GM19455 (cell line): ENCODE results near the gene LPCAT1.
"Not testable (repeated sequence)": the region's sequence is repeated elsewhere in the genome, so short reads cannot be mapped to it uniquely, and the experiment has no call there.

Experiments used
- ATAC-seq: cut with Tn5 transposase; IDR thresholded peaks from one replicate; pipeline ENCODE4 v1.9.1; 2021; ENCODE audit not compliant: unreplicated experiment

Gene LPCAT1

GRCh38 chr5:1431021-1431811 is 92.5 kb downstream of the LPCAT1 start:
- ATAC-seq = no peak

GRCh38 chr5:1430121-1430795 is 93.5 kb downstream of the LPCAT1 start:
- ATAC-seq = no peak

DNA sequence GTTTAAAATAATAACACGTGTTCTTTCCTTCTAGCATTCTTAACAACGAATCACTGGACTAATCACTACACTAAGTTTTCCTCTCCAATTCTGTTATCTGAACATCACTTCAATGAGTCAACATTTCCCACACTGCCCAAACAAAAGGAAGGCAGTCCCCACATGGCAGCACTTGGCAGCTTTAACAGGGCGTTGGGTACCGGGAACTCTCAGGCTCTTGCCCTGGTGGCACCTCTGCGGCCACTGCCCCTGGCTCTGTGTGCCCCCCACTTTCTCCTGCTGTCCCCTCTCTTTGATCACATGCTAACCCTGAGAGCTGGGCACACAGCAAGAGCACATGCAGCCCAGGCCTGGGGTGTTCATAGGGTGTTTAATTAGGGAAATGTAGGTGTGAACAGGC is 94.3 kb downstream of the LPCAT1 start:
- no peak for ATAC-seq

GRCh38 chr5:1429066-1429465 is 94.7 kb downstream of the LPCAT1 start:
- no peak for ATAC-seq

- no peak for ATAC-seq
Measured at GRCh38 chr5:1428107-1428506, 95.7 kb downstream of the LPCAT1 start.

DNA sequence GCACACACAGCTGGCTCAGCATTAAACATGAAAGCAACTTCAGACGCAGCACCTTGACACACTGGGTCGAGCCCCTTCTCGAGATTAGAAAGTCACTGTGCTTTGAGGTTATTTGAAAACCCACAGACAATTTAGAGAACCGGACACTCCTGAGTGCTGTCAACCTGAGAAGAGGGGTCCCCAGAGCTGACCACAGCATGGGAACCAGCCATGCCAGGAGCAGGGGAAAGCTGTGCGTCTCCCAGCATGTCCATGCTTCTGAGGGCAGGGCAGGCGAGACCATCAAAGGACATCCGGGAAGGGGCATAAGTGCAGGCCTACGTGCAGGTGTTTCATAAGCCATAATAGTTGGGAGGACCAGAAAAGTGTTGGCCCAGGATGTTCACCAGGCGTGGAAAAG is 99.0 kb downstream of the LPCAT1 start:
- no peak for ATAC-seq

DNA sequence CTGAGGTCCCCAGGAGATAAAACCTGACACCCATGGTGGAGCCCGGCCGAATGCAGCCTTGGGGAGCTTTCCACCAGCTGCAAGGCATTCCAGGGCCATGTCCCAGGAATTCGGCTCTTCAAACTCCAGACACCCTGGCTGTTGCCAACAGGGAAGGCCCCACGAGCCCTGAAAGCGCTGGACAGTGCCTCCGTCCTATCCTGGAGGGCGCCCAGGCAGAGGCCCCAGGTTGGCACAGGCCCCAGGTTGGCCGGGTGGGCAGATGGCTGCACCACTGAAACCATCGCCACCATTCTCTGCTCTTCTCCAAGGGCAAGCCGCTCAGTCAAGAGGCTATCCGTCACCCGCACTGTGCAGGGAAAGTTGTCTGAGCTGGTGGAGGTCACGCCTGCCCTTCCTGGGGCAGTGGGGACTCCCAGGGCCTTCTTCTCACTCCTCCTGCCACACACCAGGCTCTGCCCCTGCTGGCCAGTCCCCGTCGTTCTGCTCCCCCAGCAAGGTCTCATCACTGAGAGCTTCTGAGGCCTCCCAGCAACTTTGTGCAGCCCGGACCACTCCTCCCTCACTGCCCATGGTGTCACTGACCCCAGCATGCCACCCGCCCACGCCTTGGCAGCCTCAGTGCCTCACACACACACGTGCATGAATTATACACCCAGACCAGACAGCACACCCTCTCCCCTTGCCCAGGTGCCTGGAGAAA is 99.7 kb downstream of the LPCAT1 start:
- no peak for ATAC-seq

DNA sequence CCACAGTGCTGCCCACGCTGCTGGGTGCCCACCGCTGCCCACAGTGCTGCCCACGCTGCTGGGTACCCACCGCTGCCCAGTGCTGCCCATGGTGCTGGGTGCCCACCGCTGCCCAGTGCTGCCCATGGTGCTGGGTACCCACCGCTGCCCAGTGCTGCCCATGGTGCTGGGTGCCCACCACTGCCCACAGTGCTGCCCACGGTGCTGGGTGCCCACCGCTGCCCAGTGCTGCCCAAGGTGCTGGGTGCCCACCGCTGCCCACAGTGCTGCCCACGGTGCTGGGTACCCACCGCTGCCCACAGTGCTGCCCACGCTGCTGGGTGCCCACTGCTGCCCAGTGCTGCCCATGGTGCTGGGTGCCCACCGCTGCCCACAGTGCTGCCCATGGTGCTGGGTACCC is 101.2 kb downstream of the LPCAT1 start:
- ATAC-seq = not testable (repeated sequence)

GRCh38 chr5:1421521-1422341 is 102.0 kb downstream of the LPCAT1 start:
- no peak for ATAC-seq

GRCh38 chr5:1420211-1421195 is 103.3 kb downstream of the LPCAT1 start:
- ATAC-seq = no peak

DNA sequence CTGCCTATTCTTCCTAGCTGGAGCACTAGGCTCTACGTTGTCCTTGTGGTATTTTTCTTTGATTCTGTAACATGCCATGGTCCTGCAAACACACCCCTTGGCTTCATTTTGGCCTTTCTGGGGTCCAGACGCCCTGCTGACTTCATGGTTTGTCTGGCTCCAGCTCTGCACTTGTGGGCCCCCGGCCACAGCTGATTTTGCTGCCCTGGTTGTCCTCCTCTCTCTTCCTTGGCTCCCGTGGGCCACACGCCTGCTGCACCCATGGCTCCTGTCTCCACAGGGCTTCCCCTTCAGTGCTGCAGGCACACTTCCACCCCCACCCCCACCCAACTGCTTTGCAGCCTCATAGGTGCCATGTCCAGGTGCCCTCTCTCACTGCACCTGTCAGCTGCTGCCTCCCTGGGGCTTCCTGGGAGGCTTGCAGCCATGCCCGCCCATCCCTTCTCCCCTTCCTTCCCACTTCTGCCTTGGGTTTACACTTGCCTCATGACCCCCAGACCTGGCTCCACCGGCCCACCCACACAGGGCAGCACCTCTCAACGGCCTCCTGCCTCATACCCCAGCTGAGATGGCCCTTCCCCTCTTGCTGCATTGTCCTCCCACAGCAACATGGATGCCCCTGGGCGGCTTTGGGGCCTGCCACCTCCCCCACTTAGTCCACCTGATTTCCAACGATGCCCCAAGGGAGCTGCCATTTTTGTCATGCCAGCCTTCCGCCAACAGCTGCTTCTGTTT is 104.1 kb downstream of the LPCAT1 start:
- no peak for ATAC-seq

DNA sequence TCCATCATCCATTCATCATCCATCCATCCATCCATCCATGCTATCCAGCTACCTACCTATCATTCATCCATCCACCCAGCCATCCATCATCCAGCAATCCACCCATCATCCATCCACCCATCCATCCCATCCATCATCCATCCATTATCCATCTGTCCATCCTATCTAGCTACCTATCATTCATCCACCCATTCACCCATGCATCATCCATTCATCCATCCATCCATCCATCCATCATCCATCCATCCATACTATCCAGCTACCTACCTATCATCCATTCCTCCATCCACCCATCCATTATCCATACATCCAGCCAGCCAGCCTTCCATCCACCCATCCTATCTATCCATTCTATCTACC is 104.9 kb downstream of the LPCAT1 start:
- ATAC-seq = no peak

DNA sequence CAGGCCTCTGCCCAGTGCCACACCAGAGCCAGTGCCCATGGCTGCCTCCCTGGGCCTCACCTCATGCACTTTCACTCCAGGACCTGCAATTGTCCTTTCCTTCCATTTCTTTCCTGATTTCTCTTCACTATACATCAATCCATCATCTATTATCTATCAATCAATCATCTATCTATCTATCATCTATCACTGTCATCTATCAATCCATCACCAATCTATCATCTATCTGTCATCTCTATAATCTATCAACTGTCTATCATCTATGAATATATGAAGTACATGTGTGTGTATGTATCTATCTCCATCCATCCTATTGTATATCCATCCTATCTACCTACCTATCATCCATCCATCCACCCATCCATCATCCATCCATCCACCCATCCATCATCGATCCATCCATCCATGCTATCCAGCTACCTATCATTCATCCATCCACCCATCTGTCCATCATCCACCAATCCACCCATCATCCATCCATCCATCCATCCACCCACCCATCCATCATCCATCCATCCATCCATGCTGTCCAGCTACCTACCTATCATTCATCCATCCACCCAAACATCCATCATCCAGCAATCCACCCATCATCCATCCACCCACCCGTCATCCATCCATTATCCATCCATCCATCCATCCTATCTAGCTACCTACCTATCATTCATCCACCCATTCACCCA is 105.4 kb downstream of the LPCAT1 start:
- no peak for ATAC-seq

DNA sequence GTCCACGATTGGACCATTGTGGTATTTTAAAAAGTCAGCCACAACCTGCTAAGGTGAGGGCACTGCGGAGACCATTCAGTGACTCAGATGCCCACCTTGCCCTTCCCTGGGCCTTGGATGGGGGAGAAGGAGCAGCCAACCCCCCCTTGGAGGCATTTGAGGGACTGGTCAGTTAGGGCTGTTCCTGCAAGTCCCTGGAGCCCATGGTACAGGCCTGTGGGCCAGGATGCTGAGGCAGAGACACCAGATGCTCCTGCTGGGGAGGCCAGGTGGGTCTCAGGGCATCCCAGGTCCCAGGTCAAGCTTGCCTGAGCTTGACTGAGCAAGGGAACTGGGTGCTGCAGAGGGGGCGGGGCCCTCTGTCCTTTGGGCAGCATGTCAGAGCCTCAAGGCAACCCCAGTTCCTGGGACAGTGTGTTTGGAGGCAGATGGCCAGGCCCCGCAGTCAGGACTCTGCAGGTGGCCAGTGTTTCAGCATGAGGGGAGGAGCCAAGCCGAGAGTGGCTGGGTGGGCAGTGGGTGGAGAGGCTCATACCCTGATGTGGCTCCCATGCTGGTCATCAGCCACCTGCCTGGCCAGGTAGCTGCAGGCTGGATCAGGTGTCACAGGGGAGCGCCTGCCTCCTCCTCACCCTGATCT is 106.1 kb downstream of the LPCAT1 start:
- ATAC-seq = no peak

DNA sequence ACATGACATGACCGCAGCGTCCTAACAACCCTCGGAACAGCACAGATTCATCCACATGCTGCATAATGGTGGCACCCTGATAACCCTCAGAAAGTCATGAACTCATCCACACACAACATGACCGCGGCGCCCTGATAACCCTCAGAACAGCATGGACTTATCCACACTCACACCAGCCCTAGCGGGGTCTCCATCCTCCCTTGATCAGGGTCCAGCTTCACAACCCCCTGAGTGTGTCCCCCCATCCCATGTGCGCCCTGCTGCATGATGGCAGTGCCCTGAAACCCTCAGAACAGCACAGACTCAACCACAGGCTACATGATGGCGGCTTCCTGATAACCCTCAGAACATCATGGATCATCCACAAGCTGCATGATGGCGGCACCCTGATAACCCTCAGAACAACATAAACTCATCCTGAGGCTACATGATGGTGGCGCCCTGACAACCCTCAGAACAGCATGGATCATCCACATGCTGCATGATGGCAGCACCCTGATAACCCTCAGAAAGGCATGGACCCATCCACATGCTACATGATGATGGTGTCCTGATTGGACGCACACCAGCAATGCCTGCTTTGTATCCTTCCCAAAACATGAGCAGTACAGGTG is 106.8 kb downstream of the LPCAT1 start:
- no peak for ATAC-seq

DNA sequence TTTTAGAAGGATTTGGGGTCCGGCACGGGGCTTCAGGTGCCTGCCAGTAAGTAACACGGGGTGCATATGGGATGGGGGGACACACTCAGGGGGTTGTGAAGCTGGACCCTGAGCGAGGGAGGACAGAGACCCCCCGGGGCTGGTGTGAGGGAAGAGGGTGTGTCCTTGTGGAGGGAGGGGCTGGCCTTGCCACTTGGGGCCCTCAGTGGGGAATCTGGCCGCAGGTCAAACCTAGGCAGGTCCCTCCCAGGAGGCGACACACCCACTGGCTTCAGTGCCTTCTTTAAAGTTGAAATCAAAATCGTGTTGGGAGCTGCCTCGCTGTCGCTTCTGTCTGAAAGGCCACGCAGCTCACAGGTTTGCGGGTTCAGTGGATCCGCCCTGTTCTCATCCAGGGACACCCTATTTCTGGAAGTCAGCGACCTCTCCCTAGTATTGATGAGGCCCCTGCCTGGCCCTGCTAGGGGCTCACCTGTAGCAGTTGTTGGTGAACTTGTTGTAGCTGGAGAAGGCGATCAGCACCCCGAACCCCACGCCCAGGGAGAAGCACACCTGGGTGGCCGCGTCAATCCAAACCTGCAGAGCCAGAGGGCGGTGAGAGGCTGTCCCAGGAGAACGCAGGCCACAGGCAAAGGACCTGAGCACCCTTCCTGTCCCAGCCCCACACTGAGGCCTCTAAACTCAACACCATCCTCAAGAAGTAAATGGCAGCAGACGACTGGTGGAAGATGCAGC is 108.0 kb downstream of the LPCAT1 start:
- no peak for ATAC-seq

DNA sequence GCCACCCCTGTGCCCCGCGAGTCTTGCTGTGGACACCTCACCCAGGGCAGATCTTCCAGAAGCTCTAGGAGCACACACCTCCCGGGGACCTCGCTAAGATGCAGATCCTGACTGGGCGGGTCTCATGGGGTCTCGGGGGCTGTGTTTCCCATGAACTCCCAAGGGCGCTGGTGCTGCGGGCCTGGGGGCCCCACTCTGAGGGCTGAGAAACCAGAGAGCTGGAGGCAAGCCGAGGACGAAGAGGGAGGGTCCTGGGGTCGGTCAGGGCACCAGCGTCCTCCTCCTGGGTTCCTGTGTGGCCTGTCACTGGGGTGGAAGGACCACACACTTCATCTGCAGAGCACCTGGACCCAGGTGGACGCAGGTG is 108.7 kb downstream of the LPCAT1 start:
- no peak for ATAC-seq
